A673 (cell line): Measurements from ENCODE around the gene NPW. TPM values are rescaled to one million over a fixed set of nuclear protein-coding genes. Genes with fewer than 3 reads are reported as not detected.

Experiments used
- BruUV-seq: library from RNA; stranded (reverse); fragments of 400-500 nt; replicated peaks from 2 replicates; lab custom pipeline; 2021; lab: Mats Ljungman, UMichigan
- CTCF ChIA-PET: fragments of 300-600 bp; sonication (Branson Sonifier 250); formaldehyde crosslinking; loops from one replicate; lab custom pipeline; 2022; ENCODE audit warnings: antibody characterized with exemption; lab: Charles Lee
- POLR2A ChIA-PET: fragments of 300-600 bp; sonication (Branson Sonifier 250); formaldehyde crosslinking; loops from one replicate; lab custom pipeline; 2022; ENCODE audit warnings: antibody characterized with exemption; ENCODE audit not compliant: low non-redundant PET; lab: Charles Lee
- DNase-seq: peaks from one replicate; pipeline ENCODE4 v3.0.0-alpha.2; 2015; ENCODE audit warnings: low spot score
- H3K27ac ChIP-seq: fragments of 200-600 bp; sonication (generic); 2 replicates; pipeline ENCODE4 v1.5.1; 2016; ENCODE audit warnings: mixed run types, low read depth, mild to moderate bottlenecking, mixed read lengths, antibody characterized with exemption, low read length; ENCODE audit not compliant: poor library complexity, severe bottlenecking
- H3K27me3 ChIP-seq: fragments of 200-600 bp; sonication (generic); replicated peaks from 2 replicates; pipeline ENCODE4 v1.6.1; 2017; ENCODE audit warnings: mixed run types, low read depth, mild to moderate bottlenecking, mixed read lengths, antibody characterized with exemption, low read length; ENCODE audit not compliant: insufficient read depth, poor library complexity
- H3K36me3 ChIP-seq: fragments of 200-600 bp; sonication (generic); 2 replicates; pipeline ENCODE4 v1.6.1; 2016; ENCODE audit warnings: mixed run types, mild to moderate bottlenecking, mixed read lengths, antibody characterized with exemption, low read length; ENCODE audit not compliant: insufficient read depth, poor library complexity, severe bottlenecking
- H3K4me1 ChIP-seq: fragments of 200-600 bp; sonication (generic); 2 replicates; pipeline ENCODE4 v1.6.1; 2017; ENCODE audit warnings: mixed run types, mild to moderate bottlenecking, mixed read lengths, antibody characterized with exemption, low read length; ENCODE audit not compliant: insufficient read depth, poor library complexity, severe bottlenecking
- H3K4me3 ChIP-seq: fragments of 200-600 bp; sonication (generic); 2 replicates; pipeline ENCODE4 v1.5.1; 2016; ENCODE audit warnings: low read depth, mixed run types, mild to moderate bottlenecking, mixed read lengths, low read length; ENCODE audit not compliant: poor library complexity, severe bottlenecking
- H3K9me3 ChIP-seq: fragments of 200-600 bp; sonication (generic); 2 replicates; pipeline ENCODE4 v1.6.1; 2016; ENCODE audit warnings: mixed run types, low read depth, mild to moderate bottlenecking, mixed read lengths, antibody characterized with exemption, low read length; ENCODE audit not compliant: poor library complexity, severe bottlenecking
- CTCF ChIP-seq: fragments of 300-800, 200-600 bp; sonication (generic); conservative IDR thresholded peaks from 2 replicates; pipeline ENCODE4 v1.5.1; 2017; ENCODE audit warnings: low read depth, mild to moderate bottlenecking, antibody characterized with exemption, low read length, moderate library complexity, mixed read lengths
- EZH2 ChIP-seq: fragments of 200-600 bp; sonication (generic); IDR thresholded peaks from 2 replicates; pipeline ENCODE4 v1.6.1; 2017; ENCODE audit warnings: borderline replicate concordance, low read depth, mild to moderate bottlenecking, mixed read lengths, antibody characterized with exemption, low read length; ENCODE audit not compliant: poor library complexity, severe bottlenecking
- intact Hi-C: fragments of 100-400 bp; cut with micrococcal nuclease; formaldehyde crosslinking; loops from one replicate; pipeline ENCODE4 v1.10.0; 2022; ENCODE audit not compliant: unreplicated experiment
- total RNA-seq: library from RNA; stranded (reverse); gene quantifications from 2 replicates; pipeline ENCODE4 v1.2.3, GENCODE V29; 2021

NPW gene
- total RNA-seq, 1 experiment from 2014 or later = 96.5 TPM

DNA sequence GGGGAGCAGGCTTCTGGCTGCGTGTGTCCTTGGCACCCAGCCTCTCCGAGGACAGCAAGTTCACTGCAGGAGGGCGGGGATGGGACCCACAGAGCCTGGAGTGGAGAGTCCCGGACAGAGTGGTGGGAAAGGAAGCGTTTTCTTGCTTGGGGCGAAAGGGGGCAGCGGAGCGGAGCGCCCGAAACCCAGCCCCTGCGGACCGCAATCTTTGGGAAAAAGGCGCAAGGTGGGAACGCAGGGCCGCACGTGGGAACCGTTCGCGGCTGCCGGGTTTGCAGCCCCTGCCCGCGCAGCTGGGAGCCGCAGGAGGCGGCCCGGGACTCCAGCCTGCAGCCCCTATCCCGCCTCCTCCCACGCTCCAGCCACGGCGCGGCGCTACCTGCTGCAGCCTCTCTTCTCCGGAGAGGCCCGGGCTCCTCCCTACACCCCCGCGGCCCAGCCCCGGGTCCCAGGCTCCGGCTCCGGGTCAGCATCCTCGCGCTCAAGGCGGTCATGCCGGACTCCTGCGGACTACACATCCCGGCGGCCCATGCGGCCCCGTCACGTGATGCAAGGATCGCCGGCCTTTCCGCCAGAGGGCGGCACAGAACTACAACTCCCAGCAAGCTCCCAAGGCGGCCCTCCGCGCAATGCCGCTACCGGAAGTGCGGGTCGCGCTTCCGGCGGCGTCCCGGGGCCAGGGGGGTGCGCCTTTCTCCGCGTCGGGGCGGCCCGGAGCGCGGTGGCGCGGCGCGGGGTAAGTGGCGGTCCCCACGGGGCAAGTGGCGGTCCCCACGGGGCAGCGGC is 27.9 kb downstream of the NPW start, which contains the start of the genes NTHL1 and TSC2:
Gene NTHL1 (minus strand): TSS at position 505 of the 786 bp plus-strand sequence. CDS start 11 bp downstream, at position 494.
Gene TSC2 (plus strand): TSS at position 656 of the 786 bp plus-strand sequence. CDS start 631 bp downstream, outside the sequence.
- peaks cover 12% of the 10 kb centered on the region for H3K36me3 ChIP-seq
- DNase-seq = peak; percentile 97
- H3K4me3 ChIP-seq = peak within 1 kb of the TSS; percentile 93
- H3K27ac ChIP-seq = peak within 1 kb of the TSS; percentile 67
- POLR2A ChIA-PET = no interaction called here
- no peaks in the 10 kb centered on the region for H3K27me3 ChIP-seq
- TF ChIP-seq CTCF = no peak; the same call in 1 of the 2 replicates
- no peak for TF ChIP-seq EZH2
- no peaks in the 10 kb centered on the region for H3K4me1 ChIP-seq
- CTCF ChIA-PET = interaction anchor here (0.9 kb wide), 1 partner anchor 43 kb away, joined by 4 read pairs; no protein-coding TSS in a partner anchor
- no peaks in the 10 kb centered on the region for H3K9me3 ChIP-seq
- intact Hi-C loops = no loop called here
- BruUV-seq = TSS peak; percentile 22

- DNase-seq = no peak
- ChIA-PET POLR2A (no interaction called here), CTCF (interaction anchor here (0.9 kb wide), 1 partner anchor 44 kb away, joined by 4 read pairs; no protein-coding TSS in a partner anchor)
- no peaks in the 10 kb centered on the region for H3K4me1 ChIP-seq
- no peak for TF ChIP-seq CTCF
- TF ChIP-seq EZH2 = no peak
- peaks cover 12% of the 10 kb centered on the region for H3K36me3 ChIP-seq
- BruUV-seq = TSS peak; percentile 76
- intact Hi-C loops = no loop called here
- H3K4me3 ChIP-seq = peak overlapping the region; percentile 93
- H3K9me3 ChIP-seq = no peaks in the 10 kb centered on the region
- H3K27ac ChIP-seq = peak overlapping the region; percentile 67
- no peaks in the 10 kb centered on the region for H3K27me3 ChIP-seq
Observed at GRCh38 chr16:2048116-2048543, 28.5 kb downstream of the NPW start.

GRCh38 chr16:2053211-2053610 is 33.6 kb downstream of the NPW start:
- no peaks in the 10 kb centered on the region for H3K4me1 ChIP-seq
- no peaks in the 10 kb centered on the region for H3K9me3 ChIP-seq
- ChIA-PET POLR2A (no interaction called here), CTCF (no interaction called here)
- DNase-seq = no peak
- TF ChIP-seq EZH2 (no peak), CTCF (no peak)
- peaks cover 12% of the 10 kb centered on the region for H3K36me3 ChIP-seq
- no peaks in the 10 kb centered on the region for H3K27me3 ChIP-seq
- H3K27ac ChIP-seq = no peak overlapping the region
- no peak overlapping the region for H3K4me3 ChIP-seq
- intact Hi-C loops = no loop called here
- no TSS peak for BruUV-seq
